GM18498 (cell line): Measurements from ENCODE around the gene LRRC45.
"Not testable (repeated sequence)": the region's sequence is repeated elsewhere in the genome, so short reads cannot be mapped to it uniquely, and the experiment has no call there.

Experiments used
- ATAC-seq: cut with Tn5 transposase; IDR thresholded peaks from one replicate; pipeline ENCODE4 v1.9.1; 2021; ENCODE audit warnings: mild to moderate bottlenecking, moderate library complexity; ENCODE audit not compliant: unreplicated experiment

LRRC45 gene

GRCh38 chr17:82031885-82032627 lies 9.0 kb downstream of the LRRC45 start:
- no peak for ATAC-seq

GRCh38 chr17:82033359-82034085 lies 10.4 kb downstream of the LRRC45 start:
- no peak for ATAC-seq

- ATAC-seq: no peak
Measured at GRCh38 chr17:82034371-82035011, 11.4 kb downstream of the LRRC45 start.

GRCh38 chr17:82035488-82035887 lies 12.4 kb downstream of the LRRC45 start:
- ATAC-seq: no peak

GRCh38 chr17:82035956-82036633 lies 13.0 kb downstream of the LRRC45 start:
- ATAC-seq: no peak

- ATAC-seq: no peak
Measured at GRCh38 chr17:82036634-82037091, 13.6 kb downstream of the LRRC45 start.

- ATAC-seq: peak; percentile 90
Measured at GRCh38 chr17:82037092-82037888, 14.2 kb downstream of the LRRC45 start, which contains the start of gene DCXR. TSS of gene DCXR (minus strand) at chr17:82037697. CDS start at chr17:82037682, 15 bp downstream.

GRCh38 chr17:82037889-82038195 lies 14.7 kb downstream of the LRRC45 start:
- ATAC-seq: no peak

GRCh38 chr17:82038796-82039409 lies 15.8 kb downstream of the LRRC45 start:
- not testable (repeated sequence) for ATAC-seq

- ATAC-seq: no peak
Measured at GRCh38 chr17:82039695-82040299, 16.7 kb downstream of the LRRC45 start.

GRCh38 chr17:82041144-82041814 lies 18.2 kb downstream of the LRRC45 start:
- no peak for ATAC-seq

GRCh38 chr17:82042649-82043048 lies 19.5 kb downstream of the LRRC45 start:
- ATAC-seq: no peak

- ATAC-seq: no peak
Measured at GRCh38 chr17:82043507-82043906, 20.4 kb downstream of the LRRC45 start.

GRCh38 chr17:82045936-82046484 lies 22.9 kb downstream of the LRRC45 start:
- ATAC-seq: no peak

- no peak for ATAC-seq
Measured at GRCh38 chr17:82046903-82047302, 23.8 kb downstream of the LRRC45 start.

- ATAC-seq: no peak
Measured at GRCh38 chr17:82047379-82047778, 24.3 kb downstream of the LRRC45 start.

GRCh38 chr17:82047914-82048570 lies 24.9 kb downstream of the LRRC45 start:
- ATAC-seq: no peak

GRCh38 chr17:82048571-82048971 lies 25.5 kb downstream of the LRRC45 start:
- ATAC-seq: no peak
